ENCODE data around the gene YBX3. TPM values are rescaled to one million over a fixed set of nuclear protein-coding genes. Genes with fewer than 3 reads are reported as not detected.

The YBX3 gene
- 100 to 1,000 TPM; 159 to 585 (median 324) TPM for total RNA-seq
- polyA plus RNA-seq, result 100 to 1,000 TPM; 158 to 302 (median 214) TPM
- long read RNA-seq, donor 1, transcript YBX3-202 (9 exons, 1,708 nt), result major isoform, 7 of 26 reads
- long read RNA-seq, donor 1, partial matches to known transcripts, result 12 of 26 reads
- long read RNA-seq, donor 1, other reads (novel, unspliced or antisense), result 0 of 26 reads
- long read RNA-seq, donor 2, transcript YBX3-201 (10 exons, 1,796 nt), result major isoform, 10 of 41 reads
- long read RNA-seq, donor 2, transcript YBX3-202 (9 exons, 1,708 nt), result minor isoform, 9 of 41 reads
- long read RNA-seq, donor 2, partial matches to known transcripts, result 20 of 41 reads
- long read RNA-seq, donor 2, other reads (novel, unspliced or antisense), result 0 of 41 reads
- long read RNA-seq, donor 3, partial matches to known transcripts, result 10 of 19 reads
- long read RNA-seq, donor 3, other reads (novel, unspliced or antisense), result 0 of 19 reads
- long read RNA-seq, donor 4, result 0 reads
- long read RNA-seq, donor 5, transcript YBX3-201 (10 exons, 1,796 nt), result major isoform, 12 of 38 reads
- long read RNA-seq, donor 5, transcript YBX3-202 (9 exons, 1,708 nt), result minor isoform, 10 of 38 reads
- long read RNA-seq, donor 5, partial matches to known transcripts, result 14 of 38 reads
- long read RNA-seq, donor 5, other reads (novel, unspliced or antisense), result 0 of 38 reads
- long read RNA-seq, donor 6, transcript YBX3-201 (10 exons, 1,796 nt), result major isoform, 21 of 130 reads
- long read RNA-seq, donor 6, transcript YBX3-202 (9 exons, 1,708 nt), result minor isoform, 15 of 130 reads
- long read RNA-seq, donor 6, partial matches to known transcripts, result 83 of 130 reads
- long read RNA-seq, donor 6, other reads (novel, unspliced or antisense), result 0 of 130 reads
- long read RNA-seq, donor 7, transcript YBX3-201 (10 exons, 1,796 nt), result major isoform, 11 of 47 reads
- long read RNA-seq, donor 7, transcript YBX3-202 (9 exons, 1,708 nt), result minor isoform, 6 of 47 reads
- long read RNA-seq, donor 7, partial matches to known transcripts, result 25 of 47 reads
- long read RNA-seq, donor 7, other reads (novel, unspliced or antisense), result 0 of 47 reads
- long read RNA-seq, donor 8, transcript YBX3-201 (10 exons, 1,796 nt), result major isoform, 8 of 31 reads
- long read RNA-seq, donor 8, partial matches to known transcripts, result 18 of 31 reads
- long read RNA-seq, donor 8, other reads (novel, unspliced or antisense), result 0 of 31 reads
- long read RNA-seq, donor 9, transcript YBX3-202 (9 exons, 1,708 nt), result major isoform, 5 of 37 reads
- long read RNA-seq, donor 9, transcript YBX3-201 (10 exons, 1,796 nt), result major isoform, 5 of 37 reads
- long read RNA-seq, donor 9, partial matches to known transcripts, result 25 of 37 reads
- long read RNA-seq, donor 9, other reads (novel, unspliced or antisense), result 0 of 37 reads
- long read RNA-seq, donor 10, partial matches to known transcripts, result 7 of 11 reads
- long read RNA-seq, donor 10, other reads (novel, unspliced or antisense), result 0 of 11 reads

- H3K4me3 ChIP-seq, result peak within 1 kb of the TSS; percentile 82 to 95 (median 90)
- peaks cover 30 to 49% (median 42%) of the 10 kb centered on the region in 4 donors for H3K4me1 ChIP-seq
- H3K36me3 ChIP-seq, result no peaks in the 10 kb centered on the region
- intact Hi-C loops (cut with DNase I; ENCODE audit: low total_unique reads), result no loop called here
- H3K9me3 ChIP-seq, result no peaks in the 10 kb centered on the region
- peak; percentile 78 to 93 (median 81) for TF ChIP-seq POLR2AphosphoS5 (IDR thresholded peaks at IDR 0.05)
- TF ChIP-seq POLR2A (IDR thresholded peaks at IDR 0.05), result no peak
- H3K27ac ChIP-seq, result peak within 1 kb of the TSS; percentile 98 to 100 (median 98)
- 0 to 2% (median 1%) methylated on average over 32 to 95 of the region's 95 CpGs for whole genome bisulfite sequencing, 5 donors
- no peaks in the 10 kb centered on the region for H3K27me3 ChIP-seq
- DNase-seq, result peak; percentile 87 to 94
These were observed at the start of gene YBX3 for GRCh38 chr12:10722905-10723746. YBX3 (minus strand) TSS chr12:10723323; CDS start chr12:10723111, 212 bp downstream.

- Histone ChIP-seq H3K27me3 (peaks cover 0 to 45% (median 6%) of the 10 kb centered on the region in 3 donors), H3K36me3 (no peaks in the 10 kb centered on the region), H3K9me3 (no peaks in the 10 kb centered on the region), H3K4me1 (no peaks in the 10 kb centered on the region), H3K4me3 (no peak overlapping the region), H3K27ac (no peak overlapping the region)
- peak in 1 of 2 donors; percentile 64 for DNase-seq
- intact Hi-C loops (cut with DNase I; ENCODE audit: low total_unique reads), result loop anchor here (5.0 kb wide), 2 partner anchors 431 to 716 kb away; no protein-coding TSS in a partner anchor
- WGBS, 5 donors, result 0 to 2% (median 2%) methylated on average over 1 of the region's 1 CpG
- TF ChIP-seq EP300 (IDR thresholded peaks at IDR 0.05) (no peak), POLR2AphosphoS5 (IDR thresholded peaks at IDR 0.05) (no peak), CTCF (IDR thresholded peaks at IDR 0.05) (peak in 5 of 7 experiments; percentile 37 to 68 (median 60))
These were observed 48.1 kb upstream of the YBX3 start for GRCh38 chr12:10771132-10771733.

- Histone ChIP-seq H3K27me3 (peaks cover 0 to 30% (median 5%) of the 10 kb centered on the region in 3 donors), H3K27ac (no peak overlapping the region), H3K36me3 (no peaks in the 10 kb centered on the region), H3K4me1 (no peaks in the 10 kb centered on the region), H3K4me3 (no peak overlapping the region), H3K9me3 (peaks cover 7 to 20% (median 18%) of the 10 kb centered on the region in 4 donors)
- intact Hi-C loops (cut with DNase I; ENCODE audit: low total_unique reads), result loop anchor here (10.0 kb wide), 1 partner anchor 145 kb away; the partner anchor contains the start of gene MAGOHB
- TF ChIP-seq CTCF (IDR thresholded peaks at IDR 0.05) (no peak), POLR2AphosphoS5 (IDR thresholded peaks at IDR 0.05) (no peak), POLR2A (IDR thresholded peaks at IDR 0.05) (no peak), EP300 (IDR thresholded peaks at IDR 0.05) (no peak)
- DNase-seq, result no peak
- 16 to 34% (median 28%) methylated on average over 2 of the region's 2 CpGs for WGBS, 5 donors
These were observed 36.5 kb upstream of the YBX3 start for GRCh38 chr12:10759657-10760056.
